Adrenal gland (tissue), 12 donors: Measurements from ENCODE around the gene CEP112. TPM values are rescaled to one million over a fixed set of nuclear protein-coding genes. Genes with fewer than 3 reads are reported as not detected.

Experiments used
- DNase-seq, 7 donors: peaks; one replicate each; pipeline ENCODE4 v3.0.0-alpha.2; 2019 to 2020
- H3K27ac ChIP-seq, 5 donors: fragments of 200-600 bp; sonication (generic) in 4 of 5; 1 replicate in 3 of 5; 2 replicates in 2 of 5; pipeline versions ENCODE4 v1.5.1 to v1.8.0; 2016 to 2020; ENCODE audit warnings: mild to moderate bottlenecking in 1 of 5
- H3K27me3 ChIP-seq: fragments of 200-600 bp; 2 replicates; pipeline ENCODE4 v1.8.0; 2021
- H3K36me3 ChIP-seq, 2 donors: fragments of 200-600 bp; replicated peaks in 1 of 2; 1 replicate in 1 of 2; 2 replicates in 1 of 2; pipeline versions ENCODE4 v1.5.1 to v1.8.0; 2018 to 2022
- H3K4me1 ChIP-seq, 2 donors: fragments of 200-600 bp; replicated peaks in 1 of 2; 1 replicate in 1 of 2; 2 replicates in 1 of 2; pipeline versions ENCODE4 v1.5.1 to v1.8.0; 2018 to 2021
- H3K4me3 ChIP-seq, 4 donors: fragments of 200-600 bp; sonication (generic) in 3 of 4; one replicate each; pipeline ENCODE4 v1.5.1; 2016 to 2018
- H3K9me3 ChIP-seq, 3 donors: fragments of 200-600 bp; sonication (generic) in 1 of 3; replicated peaks in 1 of 3; 1 replicate in 2 of 3; 2 replicates in 1 of 3; pipeline versions ENCODE4 v1.5.1 to v1.8.0; 2016 to 2021
- POLR2A ChIP-seq, 2 donors: fragments of 450-650 bp; IDR thresholded peaks; one replicate each; pipeline ENCODE4 v1.6.1; 2017; ENCODE audit warnings: antibody characterized with exemption in 2 of 2, mild to moderate bottlenecking in 2 of 2, moderate library complexity in 1 of 2
- WGBS, 4 donors: extraction: QIAGEN DNeasy Blood & Tissue Kit in 2 of 4; methylation state at CpG; one replicate each; pipeline versions ENCODE4 v1.1.5 to v1.1.7; 2013 to 2017; 5-methylcytosine and 5-hydroxymethylcytosine counted together
- intact Hi-C, 2 donors: fragments of 100-400 bp; cut with DNase I; formaldehyde crosslinking; loops; one replicate each; pipeline versions ENCODE4 v1.14.1 to v1.15.0; 2022 to 2023
- polyA plus RNA-seq, 3 donors: library from polyadenylated mRNA; stranded (reverse); fragments of 200-250 nt in 2 of 3; fragments of 350-450 nt in 1 of 3; fragmentation: Illumina TruSeq in 1 of 3; extraction: RNeasy Lipid Tissue Mini Kit (QIAGEN cat#74804) in 1 of 3; gene quantifications; one replicate each; pipeline ENCODE4 v1.2.3, GENCODE V29; 2013 to 2014
- total RNA-seq, 9 donors: library from RNA; depleted of rRNA in 4 of 9; stranded (reverse); fragments of >200 nt in 4 of 9; fragments of 120-200 nt in 1 of 9; fragmentation: NEBNext Ultra II Directional in 1 of 9; extraction: Animal tissue kit (Norgen Biotek cat#: 25700) in 1 of 9; gene quantifications; one replicate each; pipeline versions ENCODE4 v1.1.0 to v1.2.4, GENCODE V29; 2013 to 2023
- TF ChIP-seq, protein P1 (sequence below), 6 experiments: fragments of 450-650 bp in 4 of 6; fragments of 200-600 bp in 2 of 6; sonication (generic) in 1 of 6; IDR thresholded peaks; 1 replicate in 5 of 6; 2 replicates in 1 of 6; pipeline versions ENCODE4 v1.5.1 to v1.8.0; 2016 to 2021; ENCODE audit warnings: antibody characterized with exemption in 6 of 6, mild to moderate bottlenecking in 2 of 6, moderate library complexity in 1 of 6
- donor health status: healthy with polysubstance abuse.
- donor health status: Bipolar disorder and iron deficiency.
- donor health status: DM: yes; HTN: yes; CAD: no.
- donor health status: DM: no; HTN: no; CAD: no.
- donor health status: DM: no; HTN: no; CAD: no.
- donor health status: DM: yes; HTN: yes; CAD: no.

Gene CEP112
- total and polyA plus RNA-seq, 12 donors: 4.2 to 24.1 (median 9.6) TPM

DNA sequence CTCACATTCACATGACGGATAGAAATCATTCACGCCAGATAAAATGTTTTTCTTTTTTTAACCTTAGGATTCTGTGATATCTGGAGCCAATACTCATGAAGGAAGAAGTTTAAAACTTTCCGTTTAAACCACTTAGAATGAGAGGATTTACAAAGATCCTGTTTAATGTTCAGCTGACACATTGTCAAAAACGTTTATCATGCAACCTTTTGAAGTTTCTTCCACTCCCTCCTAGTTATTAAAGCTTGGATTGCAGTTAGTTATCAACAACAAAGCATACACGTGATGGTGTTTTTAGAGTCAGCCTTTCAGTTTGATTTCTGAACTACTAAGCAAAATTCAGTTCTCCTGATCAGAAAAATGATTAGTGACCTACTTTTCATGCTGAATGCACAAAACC, 487.2 kb downstream of the CEP112 start:
- TF ChIP-seq, protein P1, sequence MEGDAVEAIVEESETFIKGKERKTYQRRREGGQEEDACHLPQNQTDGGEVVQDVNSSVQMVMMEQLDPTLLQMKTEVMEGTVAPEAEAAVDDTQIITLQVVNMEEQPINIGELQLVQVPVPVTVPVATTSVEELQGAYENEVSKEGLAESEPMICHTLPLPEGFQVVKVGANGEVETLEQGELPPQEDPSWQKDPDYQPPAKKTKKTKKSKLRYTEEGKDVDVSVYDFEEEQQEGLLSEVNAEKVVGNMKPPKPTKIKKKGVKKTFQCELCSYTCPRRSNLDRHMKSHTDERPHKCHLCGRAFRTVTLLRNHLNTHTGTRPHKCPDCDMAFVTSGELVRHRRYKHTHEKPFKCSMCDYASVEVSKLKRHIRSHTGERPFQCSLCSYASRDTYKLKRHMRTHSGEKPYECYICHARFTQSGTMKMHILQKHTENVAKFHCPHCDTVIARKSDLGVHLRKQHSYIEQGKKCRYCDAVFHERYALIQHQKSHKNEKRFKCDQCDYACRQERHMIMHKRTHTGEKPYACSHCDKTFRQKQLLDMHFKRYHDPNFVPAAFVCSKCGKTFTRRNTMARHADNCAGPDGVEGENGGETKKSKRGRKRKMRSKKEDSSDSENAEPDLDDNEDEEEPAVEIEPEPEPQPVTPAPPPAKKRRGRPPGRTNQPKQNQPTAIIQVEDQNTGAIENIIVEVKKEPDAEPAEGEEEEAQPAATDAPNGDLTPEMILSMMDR (IDR thresholded peaks at IDR 0.05): no peak
- no peak for TF ChIP-seq POLR2A (IDR thresholded peaks at IDR 0.05)
- H3K27me3 ChIP-seq: no peaks in the 10 kb centered on the region
- no peaks in the 10 kb centered on the region for H3K4me1 ChIP-seq
- intact Hi-C loops: no loop called here
- no peaks in the 10 kb centered on the region for H3K36me3 ChIP-seq
- 74 to 85% (median 78%) methylated on average over 5 of the region's 5 CpGs for WGBS, 4 donors
- H3K4me3 ChIP-seq: no peak overlapping the region
- no peak overlapping the region for H3K27ac ChIP-seq
- no peaks in the 10 kb centered on the region for H3K9me3 ChIP-seq
- no peak for DNase-seq

DNA sequence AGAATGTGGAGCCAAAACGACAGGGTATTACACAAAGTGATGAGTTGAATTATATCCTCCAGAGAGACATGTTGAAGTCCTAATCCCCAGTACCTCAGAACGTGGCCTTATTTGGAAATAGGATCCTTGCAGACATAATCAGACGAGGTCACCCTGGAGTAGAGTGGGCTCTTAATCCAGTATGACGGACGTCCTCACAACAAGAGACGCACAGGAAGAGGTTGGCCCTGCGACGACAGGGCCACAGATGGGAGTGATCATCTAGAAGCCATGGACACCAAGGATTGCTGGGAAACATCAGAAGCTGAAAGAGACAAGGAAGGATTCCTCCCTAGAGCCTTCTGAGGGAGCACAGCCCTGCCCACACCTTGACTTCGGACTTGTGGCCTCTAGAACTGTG, 488.0 kb downstream of the CEP112 start:
- Histone ChIP-seq H3K4me3 (no peak overlapping the region), H3K27ac (no peak overlapping the region), H3K27me3 (no peaks in the 10 kb centered on the region), H3K4me1 (no peaks in the 10 kb centered on the region), H3K9me3 (no peaks in the 10 kb centered on the region), H3K36me3 (no peaks in the 10 kb centered on the region)
- intact Hi-C loops: no loop called here
- WGBS, 4 donors: 84 to 93% (median 91%) methylated on average over 9 of the region's 9 CpGs
- DNase-seq: no peak
- TF ChIP-seq, protein P1 (IDR thresholded peaks at IDR 0.05): no peak
- no peak for TF ChIP-seq POLR2A (IDR thresholded peaks at IDR 0.05)

DNA sequence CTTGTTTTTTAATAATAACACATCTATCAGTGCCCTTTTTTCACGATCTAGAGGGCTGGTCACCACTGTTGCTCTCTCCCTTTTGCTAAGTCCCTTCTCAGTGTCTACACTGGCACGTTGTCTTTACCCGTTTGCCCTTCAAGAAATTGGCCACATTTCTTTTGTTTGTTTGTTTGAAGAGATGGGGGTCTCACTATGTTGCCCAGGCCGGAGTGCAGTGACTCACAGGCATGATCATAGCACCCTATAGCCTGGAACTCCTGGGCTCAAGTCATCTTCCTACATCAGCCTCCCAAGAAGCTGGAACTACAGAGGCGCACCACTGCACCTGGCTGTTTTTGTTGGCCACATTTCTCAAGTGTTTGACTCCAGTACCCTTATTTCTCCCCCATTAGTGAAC, 492.5 kb downstream of the CEP112 start:
- WGBS, 4 donors: 81 to 95% (median 86%) methylated on average over 5 of the region's 5 CpGs
- DNase-seq: no peak
- no peak overlapping the region for H3K27ac ChIP-seq
- intact Hi-C loops: no loop called here
- H3K4me1 ChIP-seq: peaks cover 0 to 9% of the 10 kb centered on the region in 2 donors
- no peaks in the 10 kb centered on the region for H3K36me3 ChIP-seq
- H3K4me3 ChIP-seq: no peak overlapping the region
- TF ChIP-seq, protein P1 (IDR thresholded peaks at IDR 0.05): no peak
- no peak for TF ChIP-seq POLR2A (IDR thresholded peaks at IDR 0.05)
- H3K9me3 ChIP-seq: no peaks in the 10 kb centered on the region
- H3K27me3 ChIP-seq: no peaks in the 10 kb centered on the region

DNA sequence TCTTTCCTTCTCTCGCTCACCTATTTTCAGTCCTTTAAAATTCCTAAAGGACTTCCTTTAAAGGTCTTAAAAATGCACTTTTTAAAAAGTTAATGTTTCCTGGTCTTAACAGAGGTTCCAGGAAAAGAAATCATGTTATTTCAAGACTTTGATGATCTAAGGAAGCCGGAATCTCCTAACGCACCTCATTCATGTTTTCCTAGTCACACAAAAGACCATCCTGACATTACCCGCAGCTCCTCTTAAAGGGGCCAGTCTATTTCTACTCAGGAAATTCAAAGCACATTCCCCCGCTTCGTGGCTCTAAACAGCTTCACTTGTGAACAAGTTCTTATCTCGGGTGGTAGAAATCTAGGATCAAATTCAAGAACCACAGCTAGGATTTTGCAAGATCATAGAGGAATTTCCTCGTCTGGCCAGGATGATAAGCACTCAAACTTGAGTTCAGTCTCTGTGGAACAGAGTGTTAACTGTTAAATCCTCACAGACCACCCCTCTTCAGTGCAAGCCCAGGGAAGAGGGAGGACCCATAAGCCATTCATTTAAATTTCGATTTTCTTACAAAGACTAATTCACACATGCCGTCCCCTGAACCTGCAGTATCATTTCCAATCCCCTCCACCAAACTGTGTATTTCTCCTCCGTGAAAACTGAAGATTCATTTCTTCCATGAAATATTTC, 493.4 kb downstream of the CEP112 start:
- intact Hi-C loops: no loop called here
- Histone ChIP-seq H3K4me3 (no peak overlapping the region), H3K36me3 (no peaks in the 10 kb centered on the region), H3K4me1 (peaks cover 0 to 9% of the 10 kb centered on the region in 2 donors), H3K27me3 (no peaks in the 10 kb centered on the region), H3K9me3 (no peaks in the 10 kb centered on the region), H3K27ac (no peak overlapping the region)
- peak in 1 of 7 donors; percentile 18 for DNase-seq
- TF ChIP-seq POLR2A (IDR thresholded peaks at IDR 0.05): no peak
- TF ChIP-seq, protein P1 (IDR thresholded peaks at IDR 0.05): no peak
- 51 to 68% (median 57%) methylated on average over 11 of the region's 11 CpGs for WGBS, 4 donors
